Liver (tissue), 3 donors: ENCODE results near the gene UNC13B.

Experiments used
- ATF3 ChIP-seq: IDR thresholded peaks from 2 replicates; pipeline ENCODE4 v1.6.1; 2016; ENCODE audit warnings: antibody characterized with exemption
- CTCF ChIP-seq: fragments of 150-350 bp; IDR thresholded peaks from 2 replicates; pipeline ENCODE4 v1.5.1; 2017; ENCODE audit warnings: improper control_type of control experiment, low read depth, low read length; ENCODE audit not compliant: missing input control
- MAX ChIP-seq: IDR thresholded peaks from 2 replicates; pipeline ENCODE4 v1.6.1; 2016; ENCODE audit warnings: antibody characterized with exemption
- REST ChIP-seq: IDR thresholded peaks from 2 replicates; pipeline ENCODE4 v1.6.1; 2016; ENCODE audit warnings: antibody characterized with exemption, mild to moderate bottlenecking
- SP1 ChIP-seq: IDR thresholded peaks from 2 replicates; pipeline ENCODE4 v1.6.1; 2018; ENCODE audit warnings: antibody characterized with exemption, mild to moderate bottlenecking
- ZBTB33 ChIP-seq: IDR thresholded peaks from 2 replicates; pipeline ENCODE4 v1.6.1; 2016; ENCODE audit warnings: antibody characterized with exemption
- donor health status: healthy.
- donor health status: healthy.

- no peak for TF ChIP-seq CTCF
- no peak for TF ChIP-seq ATF3
- no peak for TF ChIP-seq MAX
- no peak for TF ChIP-seq REST
- no peak for TF ChIP-seq SP1
- no peak for TF ChIP-seq ZBTB33
Measured at GRCh38 chr9:35253075-35253474, 91.3 kb downstream of the UNC13B start.
